OCI-LY1 (cell line): Measurements from ENCODE around the gene DEFB110.

Experiments used
- CTCF ChIP-seq: fragments of 200-600 bp; sonication (generic), shearing (Covaris generic); IDR thresholded peaks from 2 replicates; pipeline ENCODE4 v1.5.1; 2017; ENCODE audit warnings: mild to moderate bottlenecking, antibody characterized with exemption, low read length, moderate library complexity, mixed read lengths
- EZH2 ChIP-seq: fragments of 200-600 bp; sonication (generic), shearing (Covaris generic); IDR thresholded peaks from 2 replicates; pipeline ENCODE4 v1.8.0; 2017; ENCODE audit warnings: borderline replicate concordance, mixed run types, mild to moderate bottlenecking, antibody characterized with exemption, low read length, moderate library complexity, mixed read lengths

- no peak for TF ChIP-seq CTCF
- no peak for TF ChIP-seq EZH2
Observed at GRCh38 chr6:50025258-50025657, 3.5 kb upstream of the DEFB110 start.
